ENCODE data around the gene TLE2.
A peak's percentile ranks its signal among the peaks of the same experiment; 100 is the strongest.
"Not testable (repeated sequence)": the region's sequence is repeated elsewhere in the genome, so short reads cannot be mapped to it uniquely, and the experiment has no call there.

The TLE2 gene

GRCh38 chr19:3038214-3038613 is 9.1 kb upstream of the TLE2 start:
- DNase-seq (ENCODE audit: low read depth in 2 of 2), result no peak

GRCh38 chr19:3036977-3037544 is 8.0 kb upstream of the TLE2 start:
- DNase-seq (ENCODE audit: low read depth in 2 of 2), result not testable (repeated sequence)

- peak; percentile 70 to 73 for DNase-seq (ENCODE audit: low read depth in 2 of 2)
Measured at GRCh38 chr19:3036119-3036976, 7.3 kb upstream of the TLE2 start.

- peak; percentile 87 for DNase-seq (ENCODE audit: low read depth in 2 of 2)
Measured at GRCh38 chr19:3035542-3036118, 6.5 kb upstream of the TLE2 start.

- DNase-seq (ENCODE audit: low read depth in 2 of 2), result peak in 1 of 2 donors; percentile 38
Measured at GRCh38 chr19:3034656-3035541, 5.8 kb upstream of the TLE2 start.

GRCh38 chr19:3034406-3034655 is 5.3 kb upstream of the TLE2 start:
- DNase-seq (ENCODE audit: low read depth in 2 of 2), result no peak

- no peak for DNase-seq (ENCODE audit: low read depth in 2 of 2)
Measured at GRCh38 chr19:3033595-3034405, 4.7 kb upstream of the TLE2 start.

GRCh38 chr19:3031607-3031867 is 2.5 kb upstream of the TLE2 start:
- DNase-seq (ENCODE audit: low read depth in 2 of 2), result no peak

- no peak for DNase-seq (ENCODE audit: low read depth in 2 of 2)
Measured at GRCh38 chr19:3028305-3029064, 595 bp downstream of the TLE2 start.

- DNase-seq (ENCODE audit: low read depth in 2 of 2), result no peak
Measured at GRCh38 chr19:3027981-3028304, 1.1 kb downstream of the TLE2 start.

- DNase-seq (ENCODE audit: low read depth in 2 of 2), result no peak
Measured at GRCh38 chr19:3027292-3027691, 1.8 kb downstream of the TLE2 start.

GRCh38 chr19:3026768-3027167 is 2.3 kb downstream of the TLE2 start:
- no peak for DNase-seq (ENCODE audit: low read depth in 2 of 2)

GRCh38 chr19:3025549-3025886 is 3.6 kb downstream of the TLE2 start:
- DNase-seq (ENCODE audit: low read depth in 2 of 2), result no peak

GRCh38 chr19:3024870-3025548 is 4.1 kb downstream of the TLE2 start:
- no peak for DNase-seq (ENCODE audit: low read depth in 2 of 2)

- no peak for DNase-seq (ENCODE audit: low read depth in 2 of 2)
Measured at GRCh38 chr19:3024509-3024869, 4.6 kb downstream of the TLE2 start.

- no peak for DNase-seq (ENCODE audit: low read depth in 2 of 2)
Measured at GRCh38 chr19:3020321-3020960, 8.6 kb downstream of the TLE2 start.

- DNase-seq (ENCODE audit: low read depth in 2 of 2), result no peak
Measured at GRCh38 chr19:3019211-3019854, 9.7 kb downstream of the TLE2 start.

- no peak for DNase-seq (ENCODE audit: low read depth in 2 of 2)
Measured at GRCh38 chr19:3017923-3018322, 11.2 kb downstream of the TLE2 start.

- DNase-seq (ENCODE audit: low read depth in 2 of 2), result no peak
Measured at GRCh38 chr19:3015126-3016057, 13.7 kb downstream of the TLE2 start.

Data from activated CD4-positive, alpha-beta T cell treated with anti-CD3 and anti-CD28 coated beads for 24 hours (primary cell).